Measurements from ENCODE around the gene TTYH2. TPM values are rescaled to one million over a fixed set of nuclear protein-coding genes. Genes with fewer than 3 reads are reported as not detected.

TTYH2 gene
- total RNA-seq, 4 donors from 2014 or later: 22.6 to 37.2 (median 26.4) TPM

DNA sequence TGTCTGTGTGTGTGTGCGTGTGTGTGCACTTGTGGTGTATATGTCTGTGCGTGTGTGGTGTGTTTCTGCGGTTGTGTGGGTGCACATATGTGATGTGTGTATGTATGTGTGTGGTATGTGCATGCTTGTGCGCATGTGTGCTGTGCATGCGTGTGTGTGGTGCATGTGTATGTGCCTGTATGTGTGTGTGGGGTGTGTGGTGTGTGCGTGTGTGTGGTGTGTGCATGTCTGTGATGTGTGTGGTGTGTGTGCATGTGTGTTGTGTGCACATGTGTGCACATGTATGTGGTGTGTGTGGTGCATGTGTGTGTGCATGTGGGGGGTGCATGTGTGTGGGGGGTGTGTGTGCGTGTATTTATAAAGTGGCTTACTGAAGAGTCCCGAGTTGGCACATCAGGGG lies 37.7 kb downstream of the TTYH2 start:
- TF ChIP-seq, protein P1, sequence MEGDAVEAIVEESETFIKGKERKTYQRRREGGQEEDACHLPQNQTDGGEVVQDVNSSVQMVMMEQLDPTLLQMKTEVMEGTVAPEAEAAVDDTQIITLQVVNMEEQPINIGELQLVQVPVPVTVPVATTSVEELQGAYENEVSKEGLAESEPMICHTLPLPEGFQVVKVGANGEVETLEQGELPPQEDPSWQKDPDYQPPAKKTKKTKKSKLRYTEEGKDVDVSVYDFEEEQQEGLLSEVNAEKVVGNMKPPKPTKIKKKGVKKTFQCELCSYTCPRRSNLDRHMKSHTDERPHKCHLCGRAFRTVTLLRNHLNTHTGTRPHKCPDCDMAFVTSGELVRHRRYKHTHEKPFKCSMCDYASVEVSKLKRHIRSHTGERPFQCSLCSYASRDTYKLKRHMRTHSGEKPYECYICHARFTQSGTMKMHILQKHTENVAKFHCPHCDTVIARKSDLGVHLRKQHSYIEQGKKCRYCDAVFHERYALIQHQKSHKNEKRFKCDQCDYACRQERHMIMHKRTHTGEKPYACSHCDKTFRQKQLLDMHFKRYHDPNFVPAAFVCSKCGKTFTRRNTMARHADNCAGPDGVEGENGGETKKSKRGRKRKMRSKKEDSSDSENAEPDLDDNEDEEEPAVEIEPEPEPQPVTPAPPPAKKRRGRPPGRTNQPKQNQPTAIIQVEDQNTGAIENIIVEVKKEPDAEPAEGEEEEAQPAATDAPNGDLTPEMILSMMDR (IDR thresholded peaks at IDR 0.05): no peak
- no peak for TF ChIP-seq POLR2A (IDR thresholded peaks at IDR 0.05)
- TF ChIP-seq EP300 (IDR thresholded peaks at IDR 0.05): no peak
- peaks cover 0 to 82% (median 0%) of the 10 kb centered on the region in 3 donors for H3K36me3 ChIP-seq
- no peaks in the 10 kb centered on the region for H3K27me3 ChIP-seq
- H3K4me3 ChIP-seq: no peak overlapping the region
- peaks cover 0 to 8% (median 1%) of the 10 kb centered on the region in 4 donors for H3K4me1 ChIP-seq
- H3K9me3 ChIP-seq: no peaks in the 10 kb centered on the region
- WGBS, 2 donors: 87% methylated on average over 7 of the region's 8 CpGs
- no peak for DNase-seq (ENCODE audit: low spot score in 2 of 2)
- H3K27ac ChIP-seq: no peak overlapping the region

DNA sequence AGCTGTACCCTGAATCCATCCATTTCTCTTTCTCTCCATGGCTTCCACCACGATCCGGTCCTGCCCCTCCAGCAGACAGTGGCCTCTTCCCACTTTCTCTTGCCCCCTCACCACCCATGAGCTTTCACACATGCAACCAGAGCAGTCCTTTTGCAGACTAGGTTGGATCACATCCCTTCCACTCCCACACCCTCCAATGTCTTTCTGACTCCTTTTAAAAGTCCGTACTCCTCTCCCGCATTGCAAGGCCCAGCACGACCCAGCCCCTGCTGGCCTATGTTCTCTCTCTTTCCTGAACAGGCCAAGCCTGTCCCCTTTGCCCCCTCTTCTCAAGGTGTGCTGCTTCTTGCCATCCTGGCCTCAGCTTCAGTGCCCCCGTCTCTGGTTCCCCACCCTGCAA lies 38.2 kb downstream of the TTYH2 start:
- peaks cover 0 to 88% (median 0%) of the 10 kb centered on the region in 3 donors for H3K36me3 ChIP-seq
- 83 to 84% methylated on average over 6 of the region's 6 CpGs for WGBS, 2 donors

DNA sequence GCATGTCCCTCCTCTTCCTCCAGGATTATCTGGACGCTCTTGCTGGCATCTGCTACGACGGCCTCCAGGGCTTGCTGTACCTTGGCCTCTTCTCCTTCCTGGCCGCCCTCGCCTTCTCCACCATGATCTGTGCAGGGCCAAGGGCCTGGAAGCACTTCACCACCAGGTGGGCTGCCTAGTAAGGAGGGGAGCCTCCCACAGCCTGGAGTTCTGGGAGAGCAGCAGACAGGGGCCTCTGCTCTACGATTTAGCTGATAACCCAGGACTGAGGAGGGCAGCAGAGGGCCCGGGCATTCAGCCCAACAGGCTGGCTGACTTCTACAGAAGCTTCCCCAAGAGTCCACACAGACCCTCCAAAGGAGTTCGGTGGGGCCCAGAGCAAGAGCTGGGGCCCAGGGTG lies 38.8 kb downstream of the TTYH2 start:
- WGBS, 2 donors: 67 to 96% methylated on average over 5 to 8 of the region's 8 CpGs
- Histone ChIP-seq H3K27ac (no peak overlapping the region), H3K4me3 (no peak overlapping the region), H3K36me3 (peaks cover 0 to 93% (median 0%) of the 10 kb centered on the region in 3 donors), H3K27me3 (no peaks in the 10 kb centered on the region), H3K9me3 (no peaks in the 10 kb centered on the region), H3K4me1 (no peaks in the 10 kb centered on the region)
- no peak for DNase-seq (ENCODE audit: low spot score in 2 of 2)
- TF ChIP-seq EP300 (IDR thresholded peaks at IDR 0.05) (no peak), POLR2A (IDR thresholded peaks at IDR 0.05) (no peak)

More for the DNA sequence above, 38.2 kb downstream of the TTYH2 start:
- Histone ChIP-seq H3K4me3 (no peak overlapping the region), H3K27me3 (no peaks in the 10 kb centered on the region), H3K9me3 (no peaks in the 10 kb centered on the region), H3K4me1 (peaks cover 0 to 3% (median 0%) of the 10 kb centered on the region in 4 donors), H3K27ac (no peak overlapping the region)
- TF ChIP-seq, protein P1 (IDR thresholded peaks at IDR 0.05): no peak
- TF ChIP-seq POLR2A (IDR thresholded peaks at IDR 0.05) (no peak), EP300 (IDR thresholded peaks at IDR 0.05) (no peak)
- DNase-seq (ENCODE audit: low spot score in 2 of 2): no peak

DNA sequence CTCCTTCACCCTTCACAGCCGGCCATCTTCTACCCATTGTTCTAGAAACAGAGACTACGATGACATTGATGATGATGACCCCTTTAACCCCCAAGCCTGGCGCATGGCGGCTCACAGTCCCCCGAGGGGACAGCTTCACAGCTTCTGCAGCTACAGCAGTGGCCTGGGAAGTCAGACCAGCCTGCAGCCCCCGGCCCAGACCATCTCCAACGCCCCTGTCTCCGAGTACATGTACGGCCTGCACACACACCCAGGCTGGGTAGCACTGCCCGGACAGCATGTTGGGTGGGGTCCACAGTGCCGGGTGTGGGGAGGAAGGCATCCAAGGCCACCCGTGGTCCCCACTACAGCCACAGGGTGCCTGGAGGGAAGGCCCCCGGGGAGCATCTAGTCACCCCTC lies 39.7 kb downstream of the TTYH2 start:
- WGBS, 2 donors: 72 to 82% methylated on average over 11 to 13 of the region's 13 CpGs
- Histone ChIP-seq H3K4me1 (no peaks in the 10 kb centered on the region), H3K27ac (no peak overlapping the region), H3K4me3 (no peak overlapping the region), H3K36me3 (peaks cover 0 to 93% (median 0%) of the 10 kb centered on the region in 3 donors), H3K27me3 (no peaks in the 10 kb centered on the region), H3K9me3 (no peaks in the 10 kb centered on the region)
- no peak for TF ChIP-seq POLR2A (IDR thresholded peaks at IDR 0.05)
- no peak for TF ChIP-seq EP300 (IDR thresholded peaks at IDR 0.05)
- TF ChIP-seq, protein P1 (IDR thresholded peaks at IDR 0.05): no peak
- DNase-seq (ENCODE audit: low spot score in 2 of 2): no peak

DNA sequence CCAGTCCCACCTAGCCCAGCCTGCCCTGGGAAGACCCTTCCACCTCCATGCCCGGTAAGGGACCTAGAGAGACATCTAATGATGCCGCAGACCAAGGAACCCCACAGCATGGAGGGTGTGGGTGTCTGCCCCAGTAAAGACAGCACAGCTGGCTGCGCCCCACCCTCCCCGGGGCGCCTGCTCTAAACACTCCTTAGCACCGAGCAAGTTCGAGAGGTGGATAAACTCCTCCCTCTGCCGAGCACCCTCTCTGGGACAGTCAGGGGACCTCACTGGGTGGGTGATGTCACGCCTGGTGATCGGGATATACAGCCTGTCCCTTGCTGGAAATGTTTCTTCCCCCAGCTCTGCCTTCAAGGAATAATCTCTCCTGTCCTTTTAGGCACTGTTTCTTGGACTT lies 43.9 kb downstream of the TTYH2 start:
- DNase-seq (ENCODE audit: low spot score in 2 of 2): no peak
- TF ChIP-seq, protein P1 (IDR thresholded peaks at IDR 0.05): no peak
- TF ChIP-seq EP300 (IDR thresholded peaks at IDR 0.05) (no peak), POLR2A (IDR thresholded peaks at IDR 0.05) (no peak)
- Histone ChIP-seq H3K9me3 (no peaks in the 10 kb centered on the region), H3K4me1 (no peaks in the 10 kb centered on the region), H3K27me3 (no peaks in the 10 kb centered on the region), H3K36me3 (peaks cover 0 to 100% (median 0%) of the 10 kb centered on the region in 3 donors), H3K27ac (no peak overlapping the region), H3K4me3 (no peak overlapping the region)
- WGBS, 2 donors: 81% methylated on average over 10 of the region's 10 CpGs

Data from tibial nerve (tissue), 4 donors.